ENCODE measurements around the gene TMEM184B. TPM values are rescaled to one million over a fixed set of nuclear protein-coding genes. Genes with fewer than 3 reads are reported as not detected.

TMEM184B gene
- total and polyA plus RNA-seq, 2 donors (not counting 1 experiment from before 2014, with no cell fraction given): 9.9 to 24.7 TPM

- WGBS (ENCODE audit: insufficient coverage): 57% methylated on average over 7 of the region's 8 CpGs
- no peaks in the 10 kb centered on the region for H3K27me3 ChIP-seq (replicated peaks in 1 of 4; ENCODE audit: control extremely low read depth in 1 of 4, control insufficient read depth in 3 of 4, insufficient read depth in 4 of 4, low read length in 3 of 4)
- peaks cover 0 to 8% of the 10 kb centered on the region in 2 donors for H3K4me1 ChIP-seq (ENCODE audit: control insufficient read depth in 2 of 2, insufficient read depth in 2 of 2, low read length in 2 of 2)
- DNase-seq (no peak), ATAC-seq (ENCODE audit: low read depth) (no peak)
- no peak overlapping the region for H3K9ac ChIP-seq (ENCODE audit: low read length)
- ChIA-PET CTCF (no interaction called here), POLR2A (interaction anchor here (0.7 kb wide), 1 partner anchor 13 kb away, joined by 5 read pairs; no protein-coding TSS in a partner anchor)
- no peak overlapping the region for H3K27ac ChIP-seq (ENCODE audit: low read length in 2 of 2)
- Mint-ChIP-seq H3K9me3 (ENCODE audit: insufficient read depth) (no peaks in the 10 kb centered on the region), H3K27me3 (no peaks in the 10 kb centered on the region), H3K27ac (no peak overlapping the region), H3K4me1 (peaks cover 38% of the 10 kb centered on the region), H3K4me3 (no peak overlapping the region)
- no peak overlapping the region for H2AFZ ChIP-seq (ENCODE audit: insufficient read depth, low read depth, low read length, poor library complexity, severe bottlenecking)
- H3K79me2 ChIP-seq (ENCODE audit: control insufficient read depth, insufficient read depth, low read length): peaks cover 20% of the 10 kb centered on the region
- no peak overlapping the region for H3K4me3 ChIP-seq (ENCODE audit: control extremely low read depth in 1 of 5, extremely low read depth in 1 of 5, insufficient read depth in 1 of 5, low read depth in 2 of 5, low read length in 4 of 5)
- H4K20me1 ChIP-seq (ENCODE audit: control insufficient read depth, insufficient read depth, low read length, poor library complexity, severe bottlenecking): peaks cover 5% of the 10 kb centered on the region
- intact Hi-C loops (cut with micrococcal nuclease): no loop called here
- no peaks in the 10 kb centered on the region for H3K36me3 ChIP-seq (replicated peaks in 1 of 2; ENCODE audit: control extremely low read depth in 1 of 2, control insufficient read depth in 1 of 2, extremely low read depth in 1 of 2, insufficient read depth in 2 of 2, low read length in 1 of 2)
- TF ChIP-seq EZH2 (IDR thresholded peaks at IDR 0.05; ENCODE audit: borderline replicate concordance, insufficient read depth, low read depth, low read length, poor library complexity, severe bottlenecking) (no peak), CTCF (IDR thresholded peaks at IDR 0.05) (no peak)
- no peak overlapping the region for H3K4me2 ChIP-seq (replicated peaks; ENCODE audit: low read depth, low read length, poor library complexity, severe bottlenecking)
- no peaks in the 10 kb centered on the region for H3K9me3 ChIP-seq (ENCODE audit: control extremely low read depth in 1 of 3, control insufficient read depth in 2 of 3, insufficient read depth in 1 of 3, low read length in 2 of 3)
These were observed 6.7 kb downstream of the TMEM184B start for GRCh38 chr22:38266120-38266519.

- CTCF ChIA-PET: interaction anchor here (0.6 to 1.1 kb wide), 2 partner anchors 47 to 883 kb away, joined by 3 read pairs; no protein-coding TSS in a partner anchor
- peaks cover 2 to 22% of the 10 kb centered on the region in 2 donors for H3K4me1 ChIP-seq (ENCODE audit: control insufficient read depth in 2 of 2, insufficient read depth in 2 of 2, low read length in 2 of 2)
These were observed 8.4 kb downstream of the TMEM184B start for GRCh38 chr22:38264322-38264843.

More at GRCh38 chr22:38264322-38264843, 8.4 kb downstream of the TMEM184B start:
- H3K4me3 Mint-ChIP-seq: no peak overlapping the region
- intact Hi-C loops (cut with micrococcal nuclease): no loop called here
- no peaks in the 10 kb centered on the region for H3K27me3 Mint-ChIP-seq
- H3K4me3 ChIP-seq (ENCODE audit: control extremely low read depth in 1 of 5, extremely low read depth in 1 of 5, insufficient read depth in 1 of 5, low read depth in 2 of 5, low read length in 4 of 5): no peak overlapping the region
- POLR2A ChIA-PET: no interaction called here
- ATAC-seq (ENCODE audit: low read depth) (no peak), DNase-seq (no peak)
- 95% methylated on average over 4 of the region's 6 CpGs for WGBS (ENCODE audit: insufficient coverage)
- no peak overlapping the region for H3K9ac ChIP-seq (ENCODE audit: low read length)
- no peaks in the 10 kb centered on the region for H3K9me3 ChIP-seq (ENCODE audit: control extremely low read depth in 1 of 3, control insufficient read depth in 2 of 3, insufficient read depth in 1 of 3, low read length in 2 of 3)
- H3K79me2 ChIP-seq (ENCODE audit: control insufficient read depth, insufficient read depth, low read length): peaks cover 21% of the 10 kb centered on the region
- no peaks in the 10 kb centered on the region for H3K27me3 ChIP-seq (replicated peaks in 1 of 4; ENCODE audit: control extremely low read depth in 1 of 4, control insufficient read depth in 3 of 4, insufficient read depth in 4 of 4, low read length in 3 of 4)
- H3K27ac Mint-ChIP-seq: no peak overlapping the region
- no peak overlapping the region for H3K4me2 ChIP-seq (replicated peaks; ENCODE audit: low read depth, low read length, poor library complexity, severe bottlenecking)
- H3K27ac ChIP-seq (ENCODE audit: low read length in 2 of 2): no peak overlapping the region
- H3K9me3 Mint-ChIP-seq (ENCODE audit: insufficient read depth): no peaks in the 10 kb centered on the region
- H4K20me1 ChIP-seq (ENCODE audit: control insufficient read depth, insufficient read depth, low read length, poor library complexity, severe bottlenecking): peaks cover 5% of the 10 kb centered on the region
- no peaks in the 10 kb centered on the region for H3K36me3 ChIP-seq (replicated peaks in 1 of 2; ENCODE audit: control extremely low read depth in 1 of 2, control insufficient read depth in 1 of 2, extremely low read depth in 1 of 2, insufficient read depth in 2 of 2, low read length in 1 of 2)
- H3K4me1 Mint-ChIP-seq: peaks cover 42% of the 10 kb centered on the region
- H2AFZ ChIP-seq (ENCODE audit: insufficient read depth, low read depth, low read length, poor library complexity, severe bottlenecking): no peak overlapping the region
- no peak for TF ChIP-seq EZH2 (IDR thresholded peaks at IDR 0.05; ENCODE audit: borderline replicate concordance, insufficient read depth, low read depth, low read length, poor library complexity, severe bottlenecking)
